ENCODE measurements around the gene CLDN10.
A peak's percentile ranks its signal among the peaks of the same experiment; 100 is the strongest.
"Not testable (repeated sequence)": the region's sequence is repeated elsewhere in the genome, so short reads cannot be mapped to it uniquely, and the experiment has no call there.

CLDN10 gene

DNA sequence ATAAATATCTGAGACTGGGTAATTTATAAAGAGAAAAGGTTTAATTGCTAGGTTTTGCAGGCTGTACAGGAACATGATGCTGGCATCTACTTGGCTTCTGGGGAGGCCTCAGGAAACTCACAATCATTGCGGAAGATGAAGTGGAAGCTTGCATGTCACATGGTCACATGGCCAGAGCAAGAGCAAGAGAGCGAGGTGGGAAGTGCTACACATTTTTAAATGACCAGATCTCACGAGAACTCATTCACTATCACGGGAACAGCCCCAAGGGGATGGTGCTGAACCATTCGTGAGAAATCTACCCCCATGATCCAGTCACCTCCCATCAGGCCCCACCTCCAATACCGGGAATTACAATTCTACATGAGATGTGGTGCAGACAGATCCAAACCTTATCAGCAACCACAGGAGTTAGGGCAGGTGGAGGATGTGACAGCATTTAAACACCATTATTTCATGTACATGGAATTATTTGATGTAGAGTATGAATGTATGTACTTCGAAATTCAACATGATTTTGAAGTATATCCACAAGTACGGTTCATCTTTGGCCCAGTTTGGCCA, 10.5 kb upstream of the CLDN10 start:
- no peak for ATAC-seq

DNA sequence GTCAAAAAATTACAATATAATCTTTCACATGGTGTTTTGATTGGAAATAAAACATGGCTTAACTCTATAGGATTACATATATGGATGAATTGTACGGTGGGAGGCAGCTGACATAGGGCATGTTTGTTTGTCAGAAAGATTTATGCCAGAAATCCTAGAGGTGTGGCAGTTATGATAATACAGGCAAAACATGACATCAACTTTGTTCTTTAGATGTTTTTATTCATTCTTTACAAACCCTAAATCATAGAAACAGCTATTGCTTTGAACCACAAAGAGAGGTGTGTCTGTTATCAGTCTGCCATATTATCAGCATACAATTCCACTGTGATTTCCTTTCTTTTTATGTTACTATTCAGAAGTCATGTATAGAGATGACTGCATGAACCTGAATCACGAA, 8.2 kb upstream of the CLDN10 start:
- no peak for ATAC-seq

DNA sequence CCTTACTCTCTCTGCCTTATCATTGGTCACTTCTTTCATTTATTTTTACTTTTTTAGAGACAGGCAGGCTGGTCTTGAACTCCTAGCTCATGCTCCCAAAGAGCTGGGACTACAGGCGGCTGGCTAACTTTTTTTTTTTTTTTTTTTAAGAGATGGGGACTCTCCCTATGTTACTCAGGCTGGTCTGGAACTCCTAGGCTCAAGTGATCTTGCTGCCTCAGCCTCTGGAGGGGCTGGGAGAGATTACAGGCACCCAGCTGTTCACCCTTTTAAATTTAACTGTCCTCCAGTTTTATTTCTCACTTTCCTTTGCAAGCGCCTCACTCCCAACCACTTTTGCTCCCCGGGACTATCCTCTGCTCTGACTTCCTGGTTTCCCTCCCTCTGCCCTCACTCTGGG, 5.6 kb upstream of the CLDN10 start:
- ATAC-seq, result no peak

GRCh38 chr13:95547531-95548167, 4.9 kb upstream of the CLDN10 start:
- ATAC-seq, result no peak

- no peak for ATAC-seq
These were observed 347 bp upstream of the CLDN10 start for GRCh38 chr13:95552208-95552538.

- no peak for ATAC-seq
These were observed 1.3 kb downstream of the CLDN10 start for GRCh38 chr13:95553581-95554385.

DNA sequence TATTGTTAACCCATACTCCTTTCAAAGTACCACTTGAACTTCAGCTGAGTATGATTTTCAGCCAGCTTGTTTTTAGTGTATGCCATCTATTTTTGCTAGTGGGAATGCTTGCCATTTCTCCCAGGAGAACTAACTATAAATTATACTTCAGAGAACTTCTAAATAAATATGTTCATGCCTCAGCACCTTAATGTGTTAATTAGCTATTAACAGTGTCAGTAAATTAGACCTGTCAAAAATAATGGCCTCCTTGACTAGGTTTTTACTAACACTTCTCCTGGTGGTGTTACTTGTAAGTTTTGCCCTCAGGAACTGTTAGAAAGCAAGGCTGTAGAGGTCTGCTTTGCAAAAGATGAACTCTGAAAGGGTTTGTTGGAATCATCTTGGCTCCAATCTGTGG, 4.5 kb downstream of the CLDN10 start:
- no peak for ATAC-seq

DNA sequence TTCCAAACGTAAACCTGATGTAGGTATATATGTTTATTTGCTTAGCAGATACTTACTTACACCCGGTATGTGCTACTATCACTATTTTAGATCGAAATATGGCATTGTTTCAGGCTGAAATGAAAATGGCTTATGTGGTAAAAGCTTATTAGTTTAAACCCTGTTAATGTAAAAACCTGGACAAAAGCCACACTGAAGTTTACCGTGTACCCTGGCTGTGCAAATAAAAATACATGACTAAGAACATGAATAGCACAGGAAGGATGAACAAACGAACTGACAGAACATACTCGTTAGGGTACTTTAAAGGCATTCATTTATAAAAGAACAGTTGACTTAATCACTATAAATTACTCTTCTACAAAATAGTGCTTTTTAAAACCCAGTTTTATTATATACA, 6.6 kb downstream of the CLDN10 start:
- no peak for ATAC-seq

DNA sequence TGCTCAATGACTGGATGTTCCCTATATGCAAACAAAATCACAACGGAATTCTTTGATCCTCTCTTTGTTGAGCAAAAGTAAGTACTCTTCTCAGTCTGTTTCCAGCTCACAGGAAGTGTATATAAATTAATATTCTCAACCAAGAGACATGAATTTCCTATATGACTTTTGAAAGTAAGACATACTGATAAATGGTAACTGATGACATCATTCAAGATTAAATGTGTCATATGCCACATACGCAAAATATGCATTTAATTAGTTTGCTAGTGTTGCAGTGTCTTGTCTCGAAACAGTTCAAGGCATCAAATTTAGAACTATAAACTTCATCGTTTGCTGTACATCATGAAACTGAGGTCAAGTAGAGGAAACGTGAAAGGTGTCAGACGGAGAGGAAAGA, 7.9 kb downstream of the CLDN10 start:
- ATAC-seq, result no peak

- no peak for ATAC-seq
These were observed 11.6 kb downstream of the CLDN10 start for GRCh38 chr13:95564091-95564490.

DNA sequence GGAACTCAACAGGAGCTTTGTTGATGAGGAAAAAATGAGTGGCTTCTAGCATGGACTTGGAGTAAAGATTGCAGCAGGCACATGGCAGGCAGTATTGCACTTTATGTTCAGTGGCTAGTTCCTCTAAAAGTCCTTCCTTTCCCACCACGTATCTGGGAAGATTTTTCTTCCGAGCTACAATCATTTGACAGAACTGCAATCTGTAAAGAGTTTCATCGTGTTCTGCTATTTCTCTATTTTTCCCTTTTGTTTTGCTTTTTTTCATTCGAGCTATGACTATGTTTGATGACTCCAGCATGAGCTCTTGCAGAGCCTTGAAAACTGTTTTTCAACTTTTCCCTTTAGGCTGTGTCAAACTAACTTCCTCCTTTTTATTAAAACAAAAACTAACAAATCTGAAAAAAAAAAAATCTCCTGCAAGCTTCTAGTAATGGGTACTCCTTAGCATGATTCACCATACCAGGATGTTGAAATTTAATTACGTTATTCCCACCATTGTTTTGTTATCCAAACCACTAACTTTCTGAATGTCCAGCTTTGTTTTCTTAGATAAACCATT, 12.3 kb downstream of the CLDN10 start:
- no peak for ATAC-seq

DNA sequence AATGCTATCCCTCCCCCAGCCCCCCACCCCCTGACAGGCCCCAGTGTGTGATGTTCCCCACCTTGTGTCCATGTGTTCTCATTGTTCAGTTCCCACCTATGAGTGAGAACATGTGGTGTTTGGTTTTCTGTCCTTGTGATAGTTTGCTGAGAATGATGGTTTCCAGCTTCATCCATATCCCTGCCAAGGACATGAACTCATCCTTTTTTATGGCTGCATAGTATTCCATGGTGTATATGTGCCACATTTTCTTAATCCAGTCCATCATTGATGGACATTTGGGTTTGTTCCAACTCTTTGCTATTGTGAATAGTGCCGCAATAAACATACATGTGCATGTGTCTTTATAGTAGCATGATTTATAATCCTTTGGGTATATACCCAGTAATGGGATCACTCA, 13.2 kb downstream of the CLDN10 start:
- ATAC-seq, result not testable (repeated sequence)

- ATAC-seq, result no peak
These were observed 15.6 kb downstream of the CLDN10 start for GRCh38 chr13:95568131-95568530.

GRCh38 chr13:95570016-95570415, 17.5 kb downstream of the CLDN10 start:
- ATAC-seq, result no peak

DNA sequence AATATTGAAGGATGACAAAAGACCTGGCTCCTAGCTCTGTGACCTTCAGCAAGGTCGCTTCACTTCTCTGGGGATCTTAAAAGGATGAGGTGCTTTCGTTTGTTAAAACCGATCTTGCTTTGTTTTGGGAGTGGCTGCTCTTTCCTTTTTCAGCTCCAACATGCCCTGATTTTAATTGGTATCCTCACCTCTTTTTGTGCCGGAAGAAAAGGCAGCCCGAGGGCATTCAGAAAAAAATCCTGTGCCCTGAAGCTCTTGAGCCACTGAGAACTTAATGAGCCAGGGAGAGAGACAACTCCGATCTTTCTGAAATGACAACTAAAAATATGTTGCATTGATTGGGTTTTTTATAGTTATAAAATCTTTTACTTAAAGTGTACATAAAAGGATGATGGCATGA, 19.4 kb downstream of the CLDN10 start:
- ATAC-seq, result no peak

DNA sequence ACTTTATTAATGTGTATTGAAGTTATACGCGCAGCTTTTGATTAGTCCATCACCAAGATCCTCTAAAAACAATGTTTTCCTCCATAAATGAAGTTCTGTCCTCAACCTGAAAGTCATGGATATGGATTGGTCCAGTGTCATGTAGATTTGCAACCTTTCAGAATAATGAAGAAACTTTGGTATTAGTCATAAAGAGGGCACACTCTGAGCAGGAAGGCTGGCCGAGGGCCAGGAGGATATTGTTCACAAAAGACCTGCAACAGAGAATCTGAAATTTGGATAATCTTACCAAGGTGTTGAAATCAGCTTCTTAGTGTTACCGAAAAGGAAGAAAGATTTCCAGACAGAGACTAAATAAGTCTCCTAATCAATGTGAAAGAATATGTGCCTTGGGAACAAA, 20.7 kb downstream of the CLDN10 start:
- ATAC-seq, result no peak

- ATAC-seq, result peak in 1 of 2 donors; percentile 24
These were observed 26.8 kb downstream of the CLDN10 start for GRCh38 chr13:95579303-95579702.

GRCh38 chr13:95585867-95586266, 33.3 kb downstream of the CLDN10 start:
- no peak for ATAC-seq

DNA sequence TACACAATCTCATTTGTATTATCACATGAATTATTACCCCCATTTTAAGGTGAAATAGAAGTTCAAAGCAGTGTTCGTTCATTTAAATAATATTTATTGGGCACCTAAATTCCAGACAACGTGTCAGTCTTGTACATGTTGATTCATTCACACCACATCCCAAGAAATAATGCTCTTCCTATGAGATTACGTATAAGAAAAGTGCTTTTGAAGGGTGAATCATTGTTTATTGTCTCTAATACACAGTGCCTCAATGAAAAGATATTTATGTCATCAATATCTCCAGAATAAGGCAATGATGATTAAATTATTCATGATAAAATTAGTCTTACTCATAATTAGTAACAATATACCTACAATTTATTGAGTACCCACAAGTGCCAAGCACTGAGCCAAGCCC, 35.6 kb downstream of the CLDN10 start:
- no peak for ATAC-seq

- no peak for ATAC-seq
These were observed 36.2 kb downstream of the CLDN10 start for GRCh38 chr13:95588721-95589120.

- ATAC-seq, result no peak
These were observed 40.9 kb downstream of the CLDN10 start for GRCh38 chr13:95593462-95593861.

- no peak for ATAC-seq
These were observed 44.2 kb downstream of the CLDN10 start for GRCh38 chr13:95596701-95597100.

DNA sequence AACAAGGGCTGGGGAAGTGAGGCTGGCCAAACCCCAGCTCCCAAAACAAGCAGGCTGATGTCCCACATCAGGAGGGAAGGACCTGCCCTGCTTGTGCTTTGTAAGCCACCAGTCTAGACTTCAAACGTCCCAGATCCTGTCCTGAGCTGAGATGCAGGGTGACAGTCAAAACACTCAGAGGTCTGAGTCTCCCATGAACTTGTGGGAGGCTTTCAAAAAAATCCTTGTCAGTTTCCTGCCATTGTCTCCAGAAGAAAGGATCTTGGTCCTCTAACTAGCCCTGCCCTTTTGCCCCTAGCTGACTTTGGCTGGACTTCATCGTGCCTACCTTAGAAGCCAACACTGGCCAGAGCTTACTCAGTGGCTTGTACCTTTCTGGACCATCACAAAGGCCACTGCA, 48.7 kb downstream of the CLDN10 start:
- no peak for ATAC-seq

DNA sequence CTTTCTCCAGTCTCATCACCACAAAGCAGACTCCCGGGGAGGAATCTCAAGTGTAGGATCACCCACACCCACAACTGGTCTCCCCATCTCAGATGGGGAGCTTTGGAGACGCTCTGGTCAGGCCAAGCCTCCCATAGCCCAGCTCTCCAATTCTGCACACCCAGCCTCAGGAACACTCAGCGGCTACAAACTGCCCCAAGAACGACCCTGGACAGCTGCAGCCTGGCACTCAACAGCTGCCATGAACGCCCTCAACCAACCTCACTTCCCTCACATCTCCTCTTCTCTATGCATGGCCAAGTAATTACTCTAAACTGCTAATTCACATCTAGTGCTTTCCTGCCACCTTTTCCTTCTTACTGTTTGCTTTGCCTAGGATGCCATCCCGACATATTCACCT, 49.4 kb downstream of the CLDN10 start:
- no peak for ATAC-seq
